IPS-20b (cell line): ENCODE data around the gene RGL3.

Experiments
- H3K27ac ChIP-seq: one replicate; pipeline ENCODE4 v1.5.1; 2013; ENCODE audit warnings: low read length
- H3K27me3 ChIP-seq: 2 replicates; pipeline ENCODE4 v1.6.1; 2013; ENCODE audit warnings: mild to moderate bottlenecking, low read length, inconsistent platforms; ENCODE audit not compliant: insufficient read depth
- H3K36me3 ChIP-seq: 2 replicates; pipeline ENCODE4 v1.6.1; 2013; ENCODE audit warnings: low read depth, mild to moderate bottlenecking, inconsistent platforms, low read length, moderate library complexity; ENCODE audit not compliant: insufficient read depth
- H3K4me1 ChIP-seq: 2 replicates; pipeline ENCODE4 v1.6.1; 2013; ENCODE audit warnings: mild to moderate bottlenecking, control low read depth, inconsistent platforms, low read length, moderate library complexity; ENCODE audit not compliant: insufficient read depth
- H3K4me3 ChIP-seq: 2 replicates; pipeline ENCODE4 v1.5.1; 2013; ENCODE audit warnings: mild to moderate bottlenecking, low read length, inconsistent platforms
- H3K9ac ChIP-seq: 2 replicates; pipeline ENCODE4 v1.6.1; 2013; ENCODE audit warnings: low read depth, mild to moderate bottlenecking, inconsistent platforms, low read length, moderate library complexity
- H3K9me3 ChIP-seq: 2 replicates; pipeline ENCODE4 v1.6.1; 2013; ENCODE audit warnings: mild to moderate bottlenecking, low read depth, low read length, inconsistent platforms; ENCODE audit not compliant: insufficient read depth

Gene RGL3

GRCh38 chr19:11423791-11424181, 4.7 kb upstream of the RGL3 start:
- Histone ChIP-seq H3K27me3 (peaks cover 53% of the 10 kb centered on the region), H3K9ac (no peak overlapping the region), H3K36me3 (no peaks in the 10 kb centered on the region), H3K4me1 (no peaks in the 10 kb centered on the region; the same call in 1 of the 2 replicates), H3K27ac (no peak overlapping the region), H3K9me3 (no peaks in the 10 kb centered on the region), H3K4me3 (no peak overlapping the region)

DNA sequence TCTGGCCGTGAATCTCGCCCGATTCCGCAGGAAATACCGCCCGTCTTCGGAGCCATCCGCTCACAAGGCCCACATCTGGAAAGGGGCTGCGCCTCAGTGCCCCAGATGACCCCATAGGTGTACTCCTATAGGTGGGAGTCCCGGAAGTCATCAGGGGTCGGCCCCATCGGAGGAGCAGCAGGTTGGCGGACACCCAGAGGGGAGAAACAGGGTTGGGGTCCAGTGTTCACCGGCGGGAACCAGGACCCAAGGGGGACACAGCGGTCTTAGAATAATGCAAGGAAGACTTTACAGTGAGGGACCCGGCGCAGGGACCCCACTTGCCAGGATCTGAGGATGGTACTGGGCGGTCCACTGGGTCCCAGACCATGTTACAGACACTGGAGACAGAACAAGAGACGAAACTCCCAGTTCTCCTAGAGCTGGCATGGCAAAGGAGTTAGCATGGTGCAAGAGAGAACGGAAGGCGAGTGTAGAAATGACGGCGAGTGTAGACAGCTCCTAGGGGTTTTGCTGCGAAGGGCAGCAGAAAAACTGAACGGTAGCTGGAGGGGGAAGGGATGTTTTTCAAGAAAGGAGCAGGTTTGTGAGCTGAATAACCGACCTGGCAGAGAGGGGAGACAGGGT, 4.2 kb upstream of the RGL3 start:
- Histone ChIP-seq H3K9me3 (no peaks in the 10 kb centered on the region), H3K4me3 (peak overlapping the region; percentile 81; the same call in 1 of the 2 replicates), H3K36me3 (no peaks in the 10 kb centered on the region), H3K4me1 (no peaks in the 10 kb centered on the region; the same call in 1 of the 2 replicates), H3K27me3 (peaks cover 58% of the 10 kb centered on the region), H3K9ac (no peak overlapping the region), H3K27ac (no peak overlapping the region)

DNA sequence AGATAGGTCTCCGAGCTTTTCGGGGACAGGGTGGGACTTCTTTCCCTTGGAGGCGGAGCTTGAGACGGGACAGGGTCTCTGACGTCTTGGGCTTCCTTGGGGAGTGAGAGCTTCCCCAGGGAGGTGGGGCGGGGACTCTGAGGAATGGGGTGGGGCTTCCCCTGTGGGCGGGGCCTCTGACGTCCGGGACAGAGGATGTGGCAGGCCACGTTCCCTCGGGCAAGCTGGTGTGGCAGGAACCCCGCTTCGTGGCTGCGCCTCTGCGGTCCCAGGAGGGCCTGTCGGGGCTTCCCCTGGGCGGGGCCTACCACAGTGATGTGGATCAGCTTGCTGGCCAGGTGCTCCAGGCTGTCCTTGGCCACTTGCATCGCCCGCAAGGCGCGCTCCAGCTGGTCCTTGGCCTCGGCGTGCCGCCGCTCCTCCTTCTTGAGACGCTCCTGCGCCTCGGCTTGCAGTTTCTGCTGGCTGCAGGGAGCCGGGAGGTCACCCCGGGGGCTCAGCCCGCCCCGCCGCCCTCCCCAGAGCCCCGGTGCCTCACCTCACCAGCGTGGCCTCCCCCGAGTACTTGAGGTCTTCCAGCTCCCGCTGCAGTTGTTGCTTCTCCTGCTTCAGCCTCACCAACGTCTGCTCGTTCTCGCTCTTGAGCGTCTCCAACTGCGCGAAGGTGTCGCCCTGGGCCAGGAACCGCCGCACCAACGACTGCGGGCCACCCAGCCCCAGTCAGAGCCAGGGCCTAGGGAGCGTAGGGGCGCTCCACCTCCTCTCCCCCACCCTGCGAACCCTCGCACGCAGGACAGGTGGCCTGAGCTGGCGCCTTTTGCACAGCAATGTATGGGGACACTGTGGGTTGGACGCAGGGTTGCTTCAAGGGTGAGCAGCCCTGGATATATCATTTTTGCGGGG, 3.3 kb upstream of the RGL3 start:
- peak overlapping the region; percentile 81 for H3K4me3 ChIP-seq
- H3K27ac ChIP-seq = no peak overlapping the region
- no peak overlapping the region; the same call in 1 of the 2 replicates for H3K9ac ChIP-seq
- H3K4me1 ChIP-seq = no peaks in the 10 kb centered on the region; the same call in 1 of the 2 replicates
- peaks cover 65% of the 10 kb centered on the region for H3K27me3 ChIP-seq
- H3K36me3 ChIP-seq = no peaks in the 10 kb centered on the region
- no peaks in the 10 kb centered on the region for H3K9me3 ChIP-seq

DNA sequence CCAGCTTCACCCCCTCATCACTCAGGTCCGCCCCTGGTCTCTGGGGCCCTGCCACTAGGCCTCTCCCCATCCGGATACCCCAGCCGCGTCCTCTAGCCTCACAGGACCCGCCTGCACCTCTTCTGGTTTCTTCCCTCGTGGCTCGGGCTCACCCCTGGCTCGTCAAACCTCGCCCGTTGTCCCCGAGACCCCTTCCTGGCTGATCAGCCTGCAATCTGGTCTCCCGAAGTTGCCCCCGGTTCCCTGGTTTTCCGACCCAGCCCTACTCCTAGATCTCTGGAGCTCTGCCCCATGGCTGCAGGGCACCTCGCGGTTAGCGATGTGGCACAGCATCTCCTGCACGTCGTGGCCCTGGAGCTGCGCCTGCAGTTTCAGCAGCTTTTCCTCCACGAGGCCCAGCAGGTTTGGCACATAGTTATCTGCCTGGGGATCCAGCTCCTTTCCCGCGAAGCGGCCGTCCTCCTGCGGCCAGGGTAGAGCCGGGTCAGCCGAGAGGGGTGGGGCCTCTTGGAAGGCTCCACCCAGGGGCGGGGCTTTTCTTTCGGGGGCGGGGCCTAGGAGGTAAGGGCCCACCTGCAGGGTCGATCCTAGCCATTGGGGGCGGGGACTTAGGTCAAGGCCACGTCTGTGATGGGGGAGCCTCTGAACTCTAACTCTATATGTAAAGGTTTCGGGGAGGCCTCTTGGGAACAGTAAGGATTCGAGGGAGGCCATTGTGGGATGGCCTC, 2.4 kb upstream of the RGL3 start:
- H3K9ac ChIP-seq = peak overlapping the region; percentile 66; the same call in 1 of the 2 replicates
- H3K36me3 ChIP-seq = no peaks in the 10 kb centered on the region
- peaks cover 65% of the 10 kb centered on the region for H3K27me3 ChIP-seq
- H3K4me3 ChIP-seq = peak overlapping the region; percentile 81
- no peak overlapping the region for H3K27ac ChIP-seq
- no peaks in the 10 kb centered on the region; the same call in 1 of the 2 replicates for H3K4me1 ChIP-seq
- no peaks in the 10 kb centered on the region for H3K9me3 ChIP-seq

DNA sequence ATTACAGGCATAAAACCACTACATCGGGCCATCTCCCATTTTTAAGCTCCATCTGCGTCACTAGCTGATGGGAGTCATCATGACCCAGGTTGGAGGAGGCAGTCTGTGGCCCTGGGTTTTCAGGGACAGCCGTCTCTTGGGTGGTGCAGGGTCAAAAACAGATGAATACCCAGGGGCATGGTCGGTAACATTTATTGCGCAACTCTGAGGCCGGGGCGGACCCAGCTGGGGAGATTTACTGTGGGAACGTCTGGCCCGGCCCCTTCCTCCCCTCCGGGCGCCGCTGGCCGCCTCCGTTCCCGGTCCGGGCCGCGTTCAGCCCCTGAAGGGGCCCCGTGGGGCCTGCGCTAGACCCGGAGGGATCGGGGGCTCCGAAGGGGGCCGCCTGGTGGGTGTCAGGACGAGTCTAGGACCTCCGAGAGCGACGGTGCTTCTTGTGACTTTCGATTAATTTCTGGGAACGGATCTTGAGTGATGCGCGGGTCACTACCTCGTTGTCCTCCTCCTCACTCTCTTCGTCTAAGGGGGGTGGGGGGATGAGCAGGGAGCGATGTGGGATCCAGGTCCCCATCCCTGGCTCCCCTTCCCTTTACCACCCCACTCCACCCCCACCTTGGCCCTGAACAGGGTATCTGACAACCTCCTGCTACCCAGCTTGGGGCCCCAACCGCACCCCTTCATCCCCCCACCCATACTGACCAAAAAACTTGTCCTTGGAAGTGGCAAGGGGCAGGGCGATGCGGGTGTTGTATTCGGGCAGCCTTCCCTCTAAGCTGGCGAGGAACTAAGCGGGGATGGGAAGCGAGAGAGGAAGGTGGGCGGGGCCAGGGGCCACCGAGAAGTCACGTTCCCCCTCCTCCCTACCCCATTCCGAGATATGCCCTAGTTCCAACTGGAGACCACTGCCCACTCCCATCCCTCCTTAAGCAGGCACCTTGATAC, 1.6 kb upstream of the RGL3 start:
- H3K27me3 ChIP-seq = peaks cover 65% of the 10 kb centered on the region
- H3K9ac ChIP-seq = peak overlapping the region; percentile 66; the same call in 1 of the 2 replicates
- no peak overlapping the region for H3K27ac ChIP-seq
- H3K4me1 ChIP-seq = no peaks in the 10 kb centered on the region; the same call in 1 of the 2 replicates
- peak overlapping the region; percentile 81 for H3K4me3 ChIP-seq
- H3K9me3 ChIP-seq = no peaks in the 10 kb centered on the region
- no peaks in the 10 kb centered on the region for H3K36me3 ChIP-seq

GRCh38 chr19:11418094-11418548, 993 bp downstream of the RGL3 start:
- H3K27me3 ChIP-seq = peaks cover 54% of the 10 kb centered on the region
- peak overlapping the region; percentile 91 for H3K4me3 ChIP-seq
- no peaks in the 10 kb centered on the region for H3K9me3 ChIP-seq
- H3K36me3 ChIP-seq = no peaks in the 10 kb centered on the region; the same call in 1 of the 2 replicates
- H3K9ac ChIP-seq = peak overlapping the region; percentile 84; the same call in 1 of the 2 replicates
- H3K27ac ChIP-seq = no peak overlapping the region
- no peaks in the 10 kb centered on the region; the same call in 1 of the 2 replicates for H3K4me1 ChIP-seq

- H3K36me3 ChIP-seq = peaks cover under 1% of the 10 kb centered on the region; the same call in 1 of the 2 replicates
- H3K4me1 ChIP-seq = no peaks in the 10 kb centered on the region; the same call in 1 of the 2 replicates
- peaks cover 38% of the 10 kb centered on the region for H3K27me3 ChIP-seq
- no peak overlapping the region for H3K9ac ChIP-seq
- H3K9me3 ChIP-seq = no peaks in the 10 kb centered on the region
- H3K27ac ChIP-seq = no peak overlapping the region
- H3K4me3 ChIP-seq = no peak overlapping the region
These were observed 2.6 kb downstream of the RGL3 start for GRCh38 chr19:11416346-11417052.

GRCh38 chr19:11414544-11414943, 4.6 kb downstream of the RGL3 start:
- Histone ChIP-seq H3K4me1 (no peaks in the 10 kb centered on the region), H3K9ac (no peak overlapping the region), H3K27ac (no peak overlapping the region), H3K9me3 (no peaks in the 10 kb centered on the region), H3K27me3 (peaks cover 18% of the 10 kb centered on the region), H3K4me3 (no peak overlapping the region), H3K36me3 (peaks cover 5% of the 10 kb centered on the region)

DNA sequence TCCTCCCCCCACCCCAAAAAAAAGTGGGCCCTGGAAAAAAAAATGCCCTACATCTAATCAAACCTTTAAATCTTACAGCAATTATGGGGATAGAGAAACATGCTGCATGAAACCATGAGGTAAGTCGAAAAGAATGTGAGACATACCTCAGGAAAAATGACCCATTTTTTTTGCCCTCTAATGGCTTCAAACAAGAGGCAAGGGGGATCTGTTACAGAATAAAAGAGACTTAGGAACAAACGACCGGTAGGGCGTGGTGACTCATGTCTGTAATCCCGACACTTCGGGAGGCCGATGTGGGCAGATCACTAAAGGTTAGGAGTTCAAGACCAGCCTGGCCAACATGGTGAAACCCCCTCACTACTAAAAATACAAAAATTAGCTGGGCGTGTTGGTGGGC, 8.4 kb downstream of the RGL3 start:
- no peaks in the 10 kb centered on the region for H3K9me3 ChIP-seq
- no peaks in the 10 kb centered on the region for H3K4me1 ChIP-seq
- H3K36me3 ChIP-seq = peaks cover 7% of the 10 kb centered on the region
- H3K9ac ChIP-seq = no peak overlapping the region
- 0 out of 2 replicates have a peak, but pooled peaks cover 5% of the 10 kb centered on the region for H3K27me3 ChIP-seq
- H3K27ac ChIP-seq = no peak overlapping the region
- no peak overlapping the region for H3K4me3 ChIP-seq

- Histone ChIP-seq H3K9ac (no peak overlapping the region), H3K36me3 (peaks cover 15% of the 10 kb centered on the region; the same call in 1 of the 2 replicates), H3K4me3 (no peak overlapping the region), H3K27ac (no peak overlapping the region), H3K4me1 (no peaks in the 10 kb centered on the region), H3K27me3 (0 out of 2 replicates have a peak, but pooled peaks cover 5% of the 10 kb centered on the region), H3K9me3 (no peaks in the 10 kb centered on the region)
These were observed 10.5 kb downstream of the RGL3 start for GRCh38 chr19:11408591-11408990.
